Neural progenitor cell (in vitro differentiated cells): ENCODE data around the gene PRKD1. TPM values are rescaled to one million over a fixed set of nuclear protein-coding genes. Genes with fewer than 3 reads are reported as not detected.

ENCODE experiments used
- DNase-seq: peaks from one replicate; pipeline ENCODE4 v3.0.0-alpha.2; 2016; ENCODE audit warnings: low spot score
- H2AFZ ChIP-seq: fragments of 200-600 bp; sonication (generic); replicated peaks from 2 replicates; pipeline ENCODE4 v1.6.1; 2016; ENCODE audit warnings: antibody characterized with exemption
- H3F3A ChIP-seq: fragments of 200-600 bp; sonication (generic); 2 replicates; pipeline ENCODE4 v1.6.1; 2016; ENCODE audit warnings: antibody characterized with exemption, low read depth
- H3K27ac ChIP-seq: fragments of 200-600 bp; sonication (generic); 2 replicates; pipeline ENCODE4 v1.5.1; 2016; ENCODE audit warnings: mild to moderate bottlenecking
- H3K27me3 ChIP-seq: fragments of 200-600 bp; sonication (generic); 2 replicates; pipeline ENCODE4 v1.6.1; 2016; ENCODE audit warnings: mild to moderate bottlenecking, moderate library complexity
- H3K36me3 ChIP-seq: fragments of 200-600 bp; sonication (generic); 2 replicates; pipeline ENCODE4 v1.5.1; 2016
- H3K4me1 ChIP-seq: fragments of 200-600 bp; sonication (generic); 2 replicates; pipeline ENCODE4 v1.6.1; 2016; ENCODE audit warnings: mixed run types
- H3K4me2 ChIP-seq: fragments of 200-600 bp; sonication (generic); 2 replicates; pipeline ENCODE4 v1.6.1; 2016
- H3K4me3 ChIP-seq: fragments of 200-600 bp; sonication (generic); 2 replicates; pipeline ENCODE4 v1.5.1; 2016
- H3K79me2 ChIP-seq: fragments of 200-600 bp; sonication (generic); 2 replicates; pipeline ENCODE4 v1.6.1; 2016; ENCODE audit warnings: low read depth
- H3K9ac ChIP-seq: fragments of 200-600 bp; sonication (generic); 2 replicates; pipeline ENCODE4 v1.6.1; 2016
- H3K9me3 ChIP-seq: fragments of 200-600 bp; sonication (generic); 2 replicates; pipeline ENCODE4 v1.5.1; 2016; ENCODE audit warnings: low read depth
- H4K20me1 ChIP-seq: fragments of 200-600 bp; sonication (generic); 2 replicates; pipeline ENCODE4 v1.6.1; 2016; ENCODE audit warnings: low read depth
- H3K27ac Mint-ChIP-seq: 3 replicates; pipeline ENCODE4 v1.8.0; 2021; ENCODE audit warnings: mixed read lengths
- H3K27me3 Mint-ChIP-seq: 2 replicates; pipeline ENCODE4 v1.8.0; 2022; ENCODE audit warnings: low read depth, mild to moderate bottlenecking, inconsistent platforms, moderate library complexity, mixed read lengths; ENCODE audit not compliant: insufficient read depth
- H3K36me3 Mint-ChIP-seq: 3 replicates; pipeline ENCODE4 v1.8.0; 2021; ENCODE audit warnings: mixed read lengths
- H3K4me1 Mint-ChIP-seq: 3 replicates; pipeline ENCODE4 v1.8.0; 2021; ENCODE audit warnings: mixed read lengths
- H3K4me3 Mint-ChIP-seq: 3 replicates; pipeline ENCODE4 v1.8.0; 2021; ENCODE audit warnings: mild to moderate bottlenecking, moderate library complexity, mixed read lengths
- H3K9me3 Mint-ChIP-seq: 3 replicates; pipeline ENCODE4 v1.8.0; 2020; ENCODE audit warnings: mixed read lengths
- CTCF ChIP-seq: fragments of 200-600 bp; sonication (generic); IDR thresholded peaks from 2 replicates; pipeline ENCODE4 v1.5.1; 2017; ENCODE audit warnings: antibody characterized with exemption, mild to moderate bottlenecking
- EZH2 ChIP-seq: fragments of 200-600 bp; sonication (generic); IDR thresholded peaks from 2 replicates; pipeline ENCODE4 v1.6.1; 2017; ENCODE audit warnings: antibody characterized with exemption, mild to moderate bottlenecking, moderate library complexity
- EZH2phosphoT487 ChIP-seq: fragments of 200-600 bp; sonication (generic); IDR thresholded peaks from 2 replicates; pipeline ENCODE4 v1.6.1; 2017; ENCODE audit warnings: antibody characterized with exemption
- total RNA-seq: library from RNA; depleted of rRNA; stranded (reverse); fragments of >200 nt; gene quantifications from 2 replicates; pipeline ENCODE4 v1.2.3, GENCODE V29; 2015; ENCODE audit warnings: low replicate concordance

Gene PRKD1
- total RNA-seq, 1 donor from 2014 or later = 8.7 TPM

GRCh38 chr14:29672831-29673230 lies 254.8 kb downstream of the PRKD1 start:
- no peak for DNase-seq
- H3K9me3 ChIP-seq = no peaks in the 10 kb centered on the region
- no peak overlapping the region for H2AFZ ChIP-seq
- Mint-ChIP-seq H3K36me3 (no peaks in the 10 kb centered on the region), H3K27me3 (no peaks in the 10 kb centered on the region), H3K4me3 (no peak overlapping the region), H3K9me3 (no peaks in the 10 kb centered on the region), H3K4me1 (peaks cover 29% of the 10 kb centered on the region), H3K27ac (no peak overlapping the region)
- no peak overlapping the region for H3K27ac ChIP-seq
- H3K27me3 ChIP-seq = no peaks in the 10 kb centered on the region
- H3K36me3 ChIP-seq = no peaks in the 10 kb centered on the region
- no peaks in the 10 kb centered on the region for H3K79me2 ChIP-seq
- H3K4me1 ChIP-seq = peaks cover 29% of the 10 kb centered on the region
- no peak overlapping the region for H3K4me2 ChIP-seq
- H3K9ac ChIP-seq = no peak overlapping the region
- TF ChIP-seq EZH2 = no peak
- TF ChIP-seq EZH2phosphoT487 = no peak
- no peak for TF ChIP-seq CTCF
- no peak overlapping the region for H3K4me3 ChIP-seq
- H4K20me1 ChIP-seq = no peaks in the 10 kb centered on the region
- peaks cover 14% of the 10 kb centered on the region for H3F3A ChIP-seq

GRCh38 chr14:29671034-29671433 lies 256.6 kb downstream of the PRKD1 start:
- peak overlapping the region; percentile 22 for H3K27ac ChIP-seq
- no peaks in the 10 kb centered on the region for H3K36me3 Mint-ChIP-seq
- no peaks in the 10 kb centered on the region for H3K9me3 Mint-ChIP-seq
- no peak overlapping the region for H3K4me3 Mint-ChIP-seq
- H3K4me3 ChIP-seq = no peak overlapping the region
- H4K20me1 ChIP-seq = no peaks in the 10 kb centered on the region
- H3K9ac ChIP-seq = no peak overlapping the region
- no peaks in the 10 kb centered on the region for H3K79me2 ChIP-seq
- H3K9me3 ChIP-seq = no peaks in the 10 kb centered on the region
- H2AFZ ChIP-seq = no peak overlapping the region
- no peak overlapping the region for H3K4me2 ChIP-seq
- no peak overlapping the region for H3K27ac Mint-ChIP-seq
- no peaks in the 10 kb centered on the region for H3K36me3 ChIP-seq
- H3K27me3 Mint-ChIP-seq = no peaks in the 10 kb centered on the region
- H3F3A ChIP-seq = peaks cover 14% of the 10 kb centered on the region
- peaks cover 29% of the 10 kb centered on the region for H3K4me1 ChIP-seq
- TF ChIP-seq CTCF (no peak), EZH2phosphoT487 (no peak)
- peaks cover 29% of the 10 kb centered on the region for H3K4me1 Mint-ChIP-seq
- H3K27me3 ChIP-seq = no peaks in the 10 kb centered on the region
- no peak for DNase-seq

GRCh38 chr14:29668201-29668600 lies 259.4 kb downstream of the PRKD1 start:
- H3K4me2 ChIP-seq = no peak overlapping the region
- Mint-ChIP-seq H3K9me3 (no peaks in the 10 kb centered on the region), H3K4me1 (peaks cover 9% of the 10 kb centered on the region), H3K27ac (no peak overlapping the region), H3K36me3 (no peaks in the 10 kb centered on the region), H3K27me3 (no peaks in the 10 kb centered on the region), H3K4me3 (no peak overlapping the region)
- no peak for DNase-seq
- TF ChIP-seq CTCF = no peak
- TF ChIP-seq EZH2phosphoT487 = peak; percentile 28
- TF ChIP-seq EZH2 = no peak
- peaks cover 8% of the 10 kb centered on the region for H3K4me1 ChIP-seq
- H3K9me3 ChIP-seq = no peaks in the 10 kb centered on the region
- H4K20me1 ChIP-seq = no peaks in the 10 kb centered on the region
- no peaks in the 10 kb centered on the region for H3K27me3 ChIP-seq
- no peaks in the 10 kb centered on the region for H3K36me3 ChIP-seq
- no peak overlapping the region for H3K27ac ChIP-seq
- H3K9ac ChIP-seq = no peak overlapping the region
- H2AFZ ChIP-seq = no peak overlapping the region
- H3K4me3 ChIP-seq = no peak overlapping the region
- no peaks in the 10 kb centered on the region for H3K79me2 ChIP-seq
- no peaks in the 10 kb centered on the region for H3F3A ChIP-seq

- no peaks in the 10 kb centered on the region for H3K9me3 Mint-ChIP-seq
- Histone ChIP-seq H3K27ac (no peak overlapping the region), H2AFZ (no peak overlapping the region), H3K27me3 (no peaks in the 10 kb centered on the region), H3K9ac (no peak overlapping the region), H3K36me3 (no peaks in the 10 kb centered on the region), H4K20me1 (no peaks in the 10 kb centered on the region), H3K4me2 (no peak overlapping the region), H3K4me1 (peaks cover 4% of the 10 kb centered on the region), H3K4me3 (no peak overlapping the region), H3K79me2 (no peaks in the 10 kb centered on the region), H3F3A (no peaks in the 10 kb centered on the region), H3K9me3 (no peaks in the 10 kb centered on the region)
- no peak for DNase-seq
- H3K27ac Mint-ChIP-seq = no peak overlapping the region
- H3K4me1 Mint-ChIP-seq = no peaks in the 10 kb centered on the region
- no peak overlapping the region for H3K4me3 Mint-ChIP-seq
- no peaks in the 10 kb centered on the region for H3K27me3 Mint-ChIP-seq
- no peaks in the 10 kb centered on the region for H3K36me3 Mint-ChIP-seq
- TF ChIP-seq EZH2phosphoT487 = no peak
These were observed 263.1 kb downstream of the PRKD1 start for GRCh38 chr14:29664515-29664914.
